H1 (cell line): ENCODE data around the gene SPIRE1. TPM values are rescaled to one million over a fixed set of nuclear protein-coding genes. Genes with fewer than 3 reads are reported as not detected.

Experiments
- CTCF ChIA-PET: fragments of 300-600 bp; sonication (Branson Sonifier 250); formaldehyde crosslinking; loops from one replicate; lab custom pipeline; 2021; ENCODE audit not compliant: partially characterized antibody; lab: Charles Lee
- POLR2A ChIA-PET: fragments of 300-600 bp; sonication (Branson Sonifier 250); formaldehyde crosslinking; loops from one replicate; lab custom pipeline; 2021; ENCODE audit warnings: inconsistent platforms; ENCODE audit not compliant: partially characterized antibody; lab: Charles Lee
- DNase-seq, 2 experiments: peaks; one replicate each; pipeline versions ENCODE4 v3.0.0 to v3.0.0-alpha.2; 2010 to 2022; ENCODE audit warnings: low spot score in 2 of 2, low read depth in 1 of 2, mixed read lengths in 1 of 2
- FAIRE-seq: peaks from 2 replicates; lab custom pipeline; 2011; peaks lifted over from hg19 to GRCh38; lab: Jason Lieb, UNC
- H2AFZ ChIP-seq: 2 replicates; pipeline ENCODE4 v1.8.1; 2012; ENCODE audit warnings: low read length, inconsistent platforms
- H2AK5ac ChIP-seq: 2 replicates; pipeline ENCODE4 v1.6.1; 2013; ENCODE audit warnings: low read depth, low read length
- H2BK120ac ChIP-seq: replicated peaks from 2 replicates; pipeline ENCODE3; 2013; ENCODE audit warnings: low read depth, low read length, inconsistent platforms
- H2BK12ac ChIP-seq: 2 replicates; pipeline ENCODE4 v1.6.1; 2013; ENCODE audit warnings: low read depth, low read length
- H2BK15ac ChIP-seq: 2 replicates; pipeline ENCODE4 v1.6.1; 2013; ENCODE audit warnings: low read length
- H2BK20ac ChIP-seq: 2 replicates; pipeline ENCODE4 v1.6.1; 2013; ENCODE audit warnings: low read length
- H2BK5ac ChIP-seq: 2 replicates; pipeline ENCODE4 v1.6.1; 2013; ENCODE audit warnings: low read depth, low read length
- H3K14ac ChIP-seq: 2 replicates; pipeline ENCODE4 v1.6.1; 2013; ENCODE audit warnings: inconsistent platforms; ENCODE audit not compliant: insufficient read length
- H3K18ac ChIP-seq: 2 replicates; pipeline ENCODE4 v1.6.1; 2013; ENCODE audit warnings: low read length; ENCODE audit errors: extremely low read depth
- H3K23ac ChIP-seq: 2 replicates; pipeline ENCODE4 v1.6.1; 2013; ENCODE audit warnings: inconsistent platforms; ENCODE audit not compliant: insufficient read length
- H3K23me2 ChIP-seq: 2 replicates; pipeline ENCODE4 v1.6.1; 2013; ENCODE audit warnings: low read depth, low read length
- H3K27ac ChIP-seq: 2 replicates; pipeline ENCODE4 v1.6.1; 2011; ENCODE audit warnings: low read depth, low read length, inconsistent platforms
- H3K27me3 ChIP-seq, 4 experiments: replicated peaks in 1 of 4; 1 replicate in 1 of 4; 2 replicates in 3 of 4; pipeline versions ENCODE4 v1.6.1 to v1.8.1; 2011 to 2013; ENCODE audit warnings: low read length in 3 of 4, mild to moderate bottlenecking in 3 of 4, inconsistent platforms in 2 of 4, mixed read lengths in 2 of 4, moderate library complexity in 1 of 4; ENCODE audit not compliant: control insufficient read depth in 3 of 4, insufficient read depth in 3 of 4; ENCODE audit errors: extremely low read depth in 1 of 4
- H3K36me3 ChIP-seq, 4 experiments: 2 replicates each; pipeline versions ENCODE4 v1.6.1 to v1.8.1; 2011 to 2013; ENCODE audit warnings: mild to moderate bottlenecking in 4 of 4, low read length in 3 of 4, moderate library complexity in 2 of 4, control low read depth in 1 of 4, inconsistent platforms in 1 of 4; ENCODE audit not compliant: insufficient read depth in 4 of 4, control insufficient read depth in 2 of 4
- H3K4ac ChIP-seq: replicated peaks from 2 replicates; pipeline ENCODE3; 2013; ENCODE audit warnings: low read length, low read depth, mixed read lengths, inconsistent platforms; ENCODE audit not compliant: insufficient read length
- H3K4me1 ChIP-seq, 4 experiments: replicated peaks in 1 of 4; 1 replicate in 1 of 4; 2 replicates in 3 of 4; pipeline versions ENCODE4 v1.6.1 to v1.8.1; 2011 to 2013; ENCODE audit warnings: low read length in 3 of 4, inconsistent platforms in 2 of 4, mixed read lengths in 1 of 4; ENCODE audit not compliant: insufficient read depth in 4 of 4, control insufficient read depth in 3 of 4
- H3K4me2 ChIP-seq, 2 experiments: 2 replicates each; pipeline versions ENCODE4 v1.6.1 to v1.8.1; 2011 to 2013; ENCODE audit warnings: low read depth in 2 of 2, low read length in 2 of 2, control low read depth in 1 of 2, inconsistent platforms in 1 of 2, mild to moderate bottlenecking in 1 of 2; ENCODE audit not compliant: insufficient read depth in 1 of 2
- H3K4me3 ChIP-seq, 4 experiments: fragments of 200-600, 300-600 bp in 1 of 4; sonication (generic), shearing (Covaris generic), sonication (Bioruptor Twin) in 1 of 4; 2 replicates each; pipeline versions ENCODE4 v1.5.1 to v1.8.1; 2011 to 2016; ENCODE audit warnings: low read length in 4 of 4, low read depth in 3 of 4, control low read depth in 2 of 4, inconsistent platforms in 2 of 4, mild to moderate bottlenecking in 2 of 4, mixed read lengths in 1 of 4, moderate library complexity in 1 of 4; ENCODE audit not compliant: insufficient read depth in 2 of 4; ENCODE audit errors: extremely low read depth in 1 of 4
- H3K56ac ChIP-seq: replicated peaks from 2 replicates; pipeline ENCODE3; 2013; ENCODE audit warnings: low read depth, mild to moderate bottlenecking, mixed read lengths, low read length, inconsistent platforms; ENCODE audit not compliant: insufficient read length
- H3K79me1 ChIP-seq: 2 replicates; pipeline ENCODE4 v1.6.1; 2013; ENCODE audit warnings: low read depth, low read length, control low read depth
- H3K79me2 ChIP-seq, 2 experiments: 2 replicates each; pipeline versions ENCODE4 v1.6.1 to v1.8.1; 2012 to 2013; ENCODE audit warnings: low read length in 2 of 2, mild to moderate bottlenecking in 2 of 2, inconsistent platforms in 1 of 2; ENCODE audit not compliant: insufficient read depth in 2 of 2, control insufficient read depth in 1 of 2
- H3K9ac ChIP-seq, 4 experiments: replicated peaks in 1 of 4; 1 replicate in 1 of 4; 2 replicates in 3 of 4; pipeline versions ENCODE4 v1.6.1 to v1.8.1; 2011 to 2013; ENCODE audit warnings: low read depth in 3 of 4, low read length in 3 of 4, control low read depth in 2 of 4, mild to moderate bottlenecking in 2 of 4, moderate library complexity in 2 of 4, inconsistent platforms in 1 of 4; ENCODE audit errors: extremely low read depth in 1 of 4
- H3K9me3 ChIP-seq, 2 experiments: 2 replicates each; pipeline versions ENCODE4 v1.6.1 to v1.8.1; 2012 to 2013; ENCODE audit warnings: mild to moderate bottlenecking in 2 of 2, moderate library complexity in 2 of 2, control low read depth in 1 of 2, inconsistent platforms in 1 of 2, low read depth in 1 of 2, low read length in 1 of 2, mixed read lengths in 1 of 2; ENCODE audit not compliant: insufficient read depth in 2 of 2
- H4K20me1 ChIP-seq, 2 experiments: replicated peaks in 1 of 2; 2 replicates each; pipeline versions ENCODE3 to v1.8.1; 2011 to 2013; ENCODE audit warnings: inconsistent platforms in 2 of 2, low read length in 2 of 2, mild to moderate bottlenecking in 1 of 2; ENCODE audit not compliant: insufficient read depth in 2 of 2, control insufficient read depth in 1 of 2
- H4K5ac ChIP-seq: 2 replicates; pipeline ENCODE4 v1.6.1; 2013; ENCODE audit warnings: low read length, low read depth, mixed read lengths, inconsistent platforms; ENCODE audit not compliant: insufficient read length
- H4K8ac ChIP-seq: 2 replicates; pipeline ENCODE4 v1.8.0; 2013; ENCODE audit warnings: mild to moderate bottlenecking, moderate library complexity, low read length, inconsistent platforms; ENCODE audit not compliant: insufficient read depth; ENCODE audit errors: extremely low read depth
- H4K91ac ChIP-seq: replicated peaks from 2 replicates; pipeline ENCODE3; 2013; ENCODE audit warnings: low read length, mixed read lengths, inconsistent platforms; ENCODE audit not compliant: insufficient read length
- ASH2L ChIP-seq: fragments of 200-600, 300-600 bp; sonication (generic); IDR thresholded peaks from one replicate; pipeline ENCODE4 v1.7.1; 2017; ENCODE audit warnings: low read length
- BACH1 ChIP-seq: IDR thresholded peaks from 2 replicates; pipeline ENCODE4 v1.6.1; 2012; ENCODE audit warnings: low read length, improper control_type of control experiment
- BRCA1 ChIP-seq: IDR thresholded peaks from 2 replicates; pipeline ENCODE4 v1.6.1; 2012; ENCODE audit warnings: low read depth, low read length, improper control_type of control experiment
- HDAC6 ChIP-seq: IDR thresholded peaks from one replicate; pipeline ENCODE4 v1.7.1; 2012; ENCODE audit warnings: low read depth, mild to moderate bottlenecking, inconsistent platforms, low read length, moderate library complexity
- KDM4A ChIP-seq: IDR thresholded peaks from one replicate; pipeline ENCODE4 v1.7.1; 2012; ENCODE audit warnings: low read depth, mild to moderate bottlenecking, moderate library complexity, low read length, inconsistent platforms; ENCODE audit not compliant: severe bottlenecking
- RAD21 ChIP-seq, 2 experiments: IDR thresholded peaks in 1 of 2; conservative IDR thresholded peaks in 1 of 2; 2 replicates each; pipeline ENCODE4 v1.6.1; 2011; ENCODE audit warnings: low read depth in 2 of 2, low read length in 2 of 2, improper control_type of control experiment in 1 of 2, inconsistent platforms in 1 of 2, mild to moderate bottlenecking in 1 of 2, moderate library complexity in 1 of 2
- RXRA ChIP-seq: IDR thresholded peaks from 2 replicates; pipeline ENCODE4 v1.6.1; 2011; ENCODE audit warnings: low read depth, mild to moderate bottlenecking, low read length, moderate library complexity; ENCODE audit not compliant: insufficient read depth
- SIN3A ChIP-seq, 2 experiments: IDR thresholded peaks in 1 of 2; conservative IDR thresholded peaks in 1 of 2; 2 replicates each; pipeline ENCODE4 v1.6.1; 2011 to 2012; ENCODE audit warnings: low read length in 2 of 2, improper control_type of control experiment in 1 of 2, low read depth in 1 of 2, mild to moderate bottlenecking in 1 of 2
- SP2 ChIP-seq: IDR thresholded peaks from 2 replicates; pipeline ENCODE4 v1.6.1; 2012; ENCODE audit warnings: mild to moderate bottlenecking, low read length, inconsistent platforms
- TAF7 ChIP-seq: optimal IDR thresholded peaks from 2 replicates; pipeline ENCODE3; 2011; ENCODE audit warnings: low read depth, mild to moderate bottlenecking, inconsistent platforms, low read length, moderate library complexity, borderline replicate concordance
- TCF12 ChIP-seq: IDR thresholded peaks from 2 replicates; pipeline ENCODE4 v1.6.1; 2011; ENCODE audit warnings: low read depth, mild to moderate bottlenecking, low read length
- WGBS, 2 experiments: shearing (Covaris generic) in 1 of 2; methylation state at CpG; one replicate each; pipeline versions ENCODE4 v1.1.6 to v1.1.7; 2013 to 2015; ENCODE audit warnings: low lambda C conversion rate in 2 of 2, mixed read lengths in 2 of 2, inconsistent platforms in 1 of 2, low coverage in 1 of 2, missing lambda C conversion rate in 1 of 2; ENCODE audit not compliant: insufficient replicate concordance in 2 of 2, insufficient coverage in 1 of 2, insufficient read length in 1 of 2; ENCODE audit errors: extremely low coverage in 1 of 2, missing lambda C conversion rate in 1 of 2; 5-methylcytosine and 5-hydroxymethylcytosine counted together
- polyA plus RNA-seq, 7 experiments: library from polyadenylated mRNA; depleted of rRNA in 3 of 7; stranded (reverse) in 5 of 7; unstranded in 2 of 7; fragments of >200 nt in 5 of 7; fragments of 200-250 nt in 2 of 7; gene quantifications; 1 replicate in 5 of 7; 2 replicates in 1 of 7; 4 replicates in 1 of 7; pipeline versions ENCODE4 v1.2.1 to v1.2.3, GENCODE V29; 2011 to 2013; ENCODE audit warnings: missing spikeins in 2 of 7, mixed read lengths in 2 of 7
- total RNA-seq: library from RNA; stranded (reverse); fragmentation: NEBNext Ultra II Directional; extraction: Animal tissue kit (Norgen Biotek cat#: 25700); gene quantifications from 2 replicates; pipeline ENCODE4 v1.2.1, GENCODE V29; 2021

The SPIRE1 gene
- total and polyA plus RNA-seq, 2 of the 8 experiments (the other 6 are each of a cell fraction or from before 2014, with no cell fraction given), result 6.0 to 21.5 TPM

DNA sequence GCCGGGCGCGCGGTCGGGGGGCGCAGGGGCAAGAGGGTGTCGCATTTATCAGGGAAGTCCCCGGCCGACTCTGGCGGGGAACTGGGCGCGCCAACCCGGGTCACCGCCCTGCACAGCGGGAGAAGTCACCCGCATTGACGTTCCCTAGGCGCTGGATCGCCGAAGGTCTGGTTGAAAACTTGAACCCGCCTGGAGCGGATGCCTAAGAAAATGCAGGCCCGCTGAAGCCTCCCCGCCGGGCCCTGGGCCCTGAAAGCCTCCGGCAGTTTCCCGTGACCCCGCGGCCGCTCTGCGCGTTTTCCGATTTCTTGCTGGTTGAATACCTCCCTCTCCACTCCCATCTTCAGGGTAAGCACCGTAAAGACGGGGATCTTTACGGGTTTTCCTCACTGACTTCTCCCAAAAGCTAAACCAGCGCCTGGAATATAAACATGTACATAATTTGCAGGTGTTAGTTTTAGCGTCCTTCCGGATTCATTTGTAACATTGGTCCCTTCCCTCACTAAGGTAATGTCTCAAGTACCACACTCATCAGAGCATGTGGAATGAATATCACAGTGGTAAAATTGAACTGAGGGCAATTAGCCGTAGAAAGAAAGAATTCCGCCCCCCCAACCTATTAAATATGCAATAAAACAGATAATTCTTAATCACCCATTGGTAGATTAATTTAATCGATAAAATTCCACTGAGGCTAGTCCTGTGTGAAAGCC lies 675 bp upstream of the SPIRE1 start:
- ChIA-PET CTCF (interaction anchor here (0.7 to 10.2 kb wide), 16 partner anchors 13 to 376 kb away, joined by 3 to 139 read pairs (median 3); no protein-coding TSS in a partner anchor), POLR2A (interaction anchor here (0.8 to 1.4 kb wide), 3 partner anchors 251 to 370 kb away, joined by 3 to 4 read pairs (median 3); partner anchors contain the start of gene PRELID3A)
- Histone ChIP-seq H3K9me3 (no peaks in the 10 kb centered on the region), H4K91ac (no peak overlapping the region), H2BK20ac (no peak overlapping the region), H3K9ac (peak overlapping the region in 2 of 4 experiments; percentile 47 to 50; a peak in 2 of 7 replicates), H2BK15ac (no peak overlapping the region), H3K4me3 (peak overlapping the region; percentile 61 to 90 (median 74)), H4K5ac (no peak overlapping the region), H2BK5ac (no peak overlapping the region), H3K56ac (no peak overlapping the region), H2BK120ac (no peak overlapping the region), H3K4ac (no peak overlapping the region), H3K23ac (no peak overlapping the region), H2AFZ (no peak overlapping the region; the same call in 1 of the 2 replicates), H3K36me3 (no peaks in the 10 kb centered on the region), H2BK12ac (no peak overlapping the region), H3K23me2 (no peaks in the 10 kb centered on the region; the same call in 1 of the 2 replicates), H3K27me3 (peaks cover 0 to 12% (median 5%) of the 10 kb centered on the region in 4 experiments; a peak in 5 of 7 replicates), H3K4me2 (peak overlapping the region; percentile 70 to 88), H2AK5ac (no peak overlapping the region), H3K27ac (no peak overlapping the region; the same call in 1 of the 2 replicates), H3K4me1 (peaks cover 0 to 3% (median 0%) of the 10 kb centered on the region in 4 experiments; a peak in 1 of 7 replicates), H3K79me1 (no peaks in the 10 kb centered on the region), H4K8ac (peak overlapping the region; percentile 51; the same call in 1 of the 2 replicates), H3K18ac (peak overlapping the region; percentile 78; the same call in 1 of the 2 replicates), H4K20me1 (no peaks in the 10 kb centered on the region), H3K79me2 (peaks cover 0 to 18% of the 10 kb centered on the region in 2 experiments; a peak in 1 of 4 replicates), H3K14ac (no peak overlapping the region)
- peak; percentile 36 for FAIRE-seq
- 9% methylated on average over 35 of the region's 42 CpGs; no CpG with 5 or more reads in 1 of the 2 experiments for WGBS, 2 experiments
- no peak for DNase-seq
- TF ChIP-seq TAF7 (no peak), RAD21 (IDR thresholded peaks at IDR 0.05 in 1 of 2, conservative IDR thresholded peaks at IDR 0.05 in 1 of 2; ENCODE audit: low read depth in 2 of 2, low read length in 2 of 2) (peak; percentile 3 to 32; a peak in 1 of 4 replicates), ASH2L (peak; percentile 58), RXRA (no peak), HDAC6 (no peak), BACH1 (no peak), TCF12 (no peak), SIN3A (conservative IDR thresholded peaks at IDR 0.05 in 1 of 2, IDR thresholded peaks at IDR 0.05 in 1 of 2; ENCODE audit: low read depth in 1 of 2, low read length in 2 of 2) (peak in 1 of 2 experiments; percentile 24; a peak in 1 of 4 replicates), KDM4A (peak; percentile 40), SP2 (no peak), BRCA1 (no peak)
